Measurements from ENCODE around the gene KIF2C. TPM values are rescaled to one million over a fixed set of nuclear protein-coding genes. Genes with fewer than 3 reads are reported as not detected.
"Not testable (repeated sequence)": the region's sequence is repeated elsewhere in the genome, so short reads cannot be mapped to it uniquely, and the experiment has no call there.

KIF2C gene
- total RNA-seq, 1 donor from 2014 or later: 1.6 TPM

- TF ChIP-seq, protein P1, sequence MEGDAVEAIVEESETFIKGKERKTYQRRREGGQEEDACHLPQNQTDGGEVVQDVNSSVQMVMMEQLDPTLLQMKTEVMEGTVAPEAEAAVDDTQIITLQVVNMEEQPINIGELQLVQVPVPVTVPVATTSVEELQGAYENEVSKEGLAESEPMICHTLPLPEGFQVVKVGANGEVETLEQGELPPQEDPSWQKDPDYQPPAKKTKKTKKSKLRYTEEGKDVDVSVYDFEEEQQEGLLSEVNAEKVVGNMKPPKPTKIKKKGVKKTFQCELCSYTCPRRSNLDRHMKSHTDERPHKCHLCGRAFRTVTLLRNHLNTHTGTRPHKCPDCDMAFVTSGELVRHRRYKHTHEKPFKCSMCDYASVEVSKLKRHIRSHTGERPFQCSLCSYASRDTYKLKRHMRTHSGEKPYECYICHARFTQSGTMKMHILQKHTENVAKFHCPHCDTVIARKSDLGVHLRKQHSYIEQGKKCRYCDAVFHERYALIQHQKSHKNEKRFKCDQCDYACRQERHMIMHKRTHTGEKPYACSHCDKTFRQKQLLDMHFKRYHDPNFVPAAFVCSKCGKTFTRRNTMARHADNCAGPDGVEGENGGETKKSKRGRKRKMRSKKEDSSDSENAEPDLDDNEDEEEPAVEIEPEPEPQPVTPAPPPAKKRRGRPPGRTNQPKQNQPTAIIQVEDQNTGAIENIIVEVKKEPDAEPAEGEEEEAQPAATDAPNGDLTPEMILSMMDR (IDR thresholded peaks at IDR 0.05; ENCODE audit: borderline replicate concordance): no peak
- Histone ChIP-seq H3K27ac (replicated peaks) (no peak overlapping the region), H3K36me3 (no peaks in the 10 kb centered on the region), H3K9me3 (replicated peaks) (no peaks in the 10 kb centered on the region), H3K4me3 (no peak overlapping the region), H3K4me1 (peaks cover 19% of the 10 kb centered on the region), H3K27me3 (ENCODE audit: low read depth) (no peaks in the 10 kb centered on the region)
- intact Hi-C loops (cut with micrococcal nuclease): no loop called here
- DNase-seq: no peak
Measured at GRCh38 chr1:44735992-44736391, 3.6 kb upstream of the KIF2C start.

- H3K4me1 ChIP-seq: peaks cover 14% of the 10 kb centered on the region
- peak overlapping the region; percentile 74 for H3K4me3 ChIP-seq
- DNase-seq; H3K27me3 ChIP-seq (ENCODE audit: low read depth); intact Hi-C loops (cut with micrococcal nuclease); H3K9me3 ChIP-seq (replicated peaks); H3K36me3 ChIP-seq: not testable (repeated sequence)
- H3K27ac ChIP-seq (replicated peaks): peak overlapping the region; percentile 93
Measured at GRCh38 chr1:44738953-44739306, 707 bp upstream of the KIF2C start.

DNA sequence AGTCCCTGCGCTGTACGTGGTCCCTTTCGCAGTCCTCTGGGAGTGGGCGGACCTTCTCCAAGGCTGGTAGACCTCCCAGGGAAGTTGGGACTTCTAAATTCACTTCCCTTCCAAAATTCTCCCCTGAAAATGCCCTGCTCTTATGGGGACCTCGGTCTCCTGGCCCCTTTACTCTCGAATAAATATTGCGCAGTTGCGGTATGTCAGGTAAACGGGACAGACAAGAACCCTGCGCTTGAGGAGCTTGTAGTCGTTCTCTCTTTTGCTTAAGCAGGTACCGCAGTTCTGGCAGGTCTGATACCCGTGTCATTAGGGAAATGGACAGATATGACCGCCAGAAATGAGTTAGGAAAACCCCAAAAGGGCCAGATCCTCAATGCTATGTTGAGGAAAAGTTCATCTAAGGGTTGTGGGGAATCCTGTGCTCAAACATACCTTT lies 561 bp downstream of the KIF2C start:
- DNase-seq: no peak
- Histone ChIP-seq H3K36me3 (no peaks in the 10 kb centered on the region), H3K4me3 (peak overlapping the region; percentile 74), H3K4me1 (peaks cover 14% of the 10 kb centered on the region), H3K27me3 (ENCODE audit: low read depth) (no peaks in the 10 kb centered on the region), H3K9me3 (replicated peaks) (no peaks in the 10 kb centered on the region), H3K27ac (replicated peaks) (no peak overlapping the region)
- TF ChIP-seq, protein P1 (IDR thresholded peaks at IDR 0.05; ENCODE audit: borderline replicate concordance): no peak
- intact Hi-C loops (cut with micrococcal nuclease): no loop called here

- DNase-seq: no peak
- intact Hi-C loops (cut with micrococcal nuclease): no loop called here
- no peaks in the 10 kb centered on the region for H3K9me3 ChIP-seq (replicated peaks)
- peaks cover 14% of the 10 kb centered on the region for H3K4me1 ChIP-seq
- TF ChIP-seq, protein P1 (IDR thresholded peaks at IDR 0.05; ENCODE audit: borderline replicate concordance): no peak
- H3K27me3 ChIP-seq (ENCODE audit: low read depth): no peaks in the 10 kb centered on the region
- H3K36me3 ChIP-seq: no peaks in the 10 kb centered on the region
- H3K4me3 ChIP-seq: no peak overlapping the region
- H3K27ac ChIP-seq (replicated peaks): no peak overlapping the region
Measured at GRCh38 chr1:44743211-44743610, 3.6 kb downstream of the KIF2C start.

DNA sequence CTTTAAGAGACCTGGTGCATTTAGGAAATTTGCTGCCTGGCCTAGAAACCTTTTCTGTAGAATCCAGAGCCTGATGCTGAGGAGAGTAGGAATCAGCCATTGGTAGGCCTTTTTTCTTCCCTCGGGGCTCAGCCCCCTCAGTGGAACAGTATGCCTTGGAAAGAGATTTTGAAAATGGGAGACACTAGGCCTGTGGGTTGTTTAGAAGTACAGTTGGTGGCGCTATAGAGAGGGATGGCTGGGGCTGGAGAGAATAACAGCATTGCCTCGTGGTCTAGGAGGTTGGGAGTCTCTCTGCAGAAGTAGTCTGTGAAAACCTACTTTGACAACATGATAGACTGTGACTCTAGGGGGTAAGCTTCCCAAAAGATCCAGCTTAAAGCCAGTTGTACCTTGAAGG lies 8.2 kb downstream of the KIF2C start:
- intact Hi-C loops (cut with micrococcal nuclease): no loop called here
- Histone ChIP-seq H3K9me3 (replicated peaks) (no peaks in the 10 kb centered on the region), H3K27ac (replicated peaks) (no peak overlapping the region), H3K4me1 (no peaks in the 10 kb centered on the region), H3K36me3 (no peaks in the 10 kb centered on the region), H3K27me3 (ENCODE audit: low read depth) (no peaks in the 10 kb centered on the region), H3K4me3 (no peak overlapping the region)
- DNase-seq: no peak
- TF ChIP-seq, protein P1 (IDR thresholded peaks at IDR 0.05; ENCODE audit: borderline replicate concordance): no peak

DNA sequence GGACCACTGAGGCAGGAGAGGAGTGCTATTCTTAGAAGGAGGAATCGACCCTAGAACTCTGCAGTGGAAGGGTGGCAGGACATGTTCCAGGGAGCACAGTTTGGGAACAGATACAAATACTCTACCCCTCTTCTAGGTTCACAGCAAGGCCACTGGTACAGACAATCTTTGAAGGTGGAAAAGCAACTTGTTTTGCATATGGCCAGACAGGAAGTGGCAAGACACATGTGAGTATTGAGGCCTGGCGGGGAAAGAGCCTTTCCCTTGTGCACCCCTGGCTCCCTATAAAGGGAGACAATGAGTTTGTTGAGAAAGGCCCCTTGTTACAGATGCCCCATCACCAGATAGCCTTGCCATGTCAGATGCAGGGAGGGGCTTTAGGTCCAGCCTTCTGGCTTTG lies 17.8 kb downstream of the KIF2C start:
- Histone ChIP-seq H3K4me3 (no peak overlapping the region), H3K9me3 (replicated peaks) (no peaks in the 10 kb centered on the region), H3K27ac (replicated peaks) (no peak overlapping the region), H3K27me3 (ENCODE audit: low read depth) (no peaks in the 10 kb centered on the region), H3K36me3 (no peaks in the 10 kb centered on the region), H3K4me1 (peaks cover 6% of the 10 kb centered on the region)
- TF ChIP-seq, protein P1 (IDR thresholded peaks at IDR 0.05; ENCODE audit: borderline replicate concordance): no peak
- no peak for DNase-seq
- intact Hi-C loops (cut with micrococcal nuclease): no loop called here

All from left ventricle myocardium inferior (tissue), 1 donor.